NCI-H2171 treated with DMSO at 0.1 percent for 48 hours (cell line): ENCODE results near the gene GMFB.

Experiments used
- DNase-seq: peaks from one replicate; lab custom pipeline; 2025; lab: John Stamatoyannopoulos, UW

The GMFB gene

GRCh38 chr14:54488646-54489317 is at the start of gene GMFB:
Gene GMFB (minus strand): TSS chr14:54488980. CDS start chr14:54488927, 53 bp downstream.
- peak; percentile 86 for DNase-seq

GRCh38 chr14:54538055-54538454 is 49.3 kb upstream of the GMFB start:
- DNase-seq, result no peak

- no peak for DNase-seq
Observed at GRCh38 chr14:54537651-54538050, 48.9 kb upstream of the GMFB start.

GRCh38 chr14:54535646-54536045 is 46.9 kb upstream of the GMFB start:
- no peak for DNase-seq

- no peak for DNase-seq
Observed at GRCh38 chr14:54535126-54535525, 46.3 kb upstream of the GMFB start.

GRCh38 chr14:54533100-54533499 is 44.3 kb upstream of the GMFB start:
- DNase-seq, result no peak

GRCh38 chr14:54532111-54533012 is 43.6 kb upstream of the GMFB start:
- no peak for DNase-seq

- DNase-seq, result no peak
Observed at GRCh38 chr14:54529811-54530210, 41.0 kb upstream of the GMFB start.

GRCh38 chr14:54528973-54529372 is 40.2 kb upstream of the GMFB start:
- DNase-seq, result no peak

GRCh38 chr14:54524410-54524809 is 35.6 kb upstream of the GMFB start:
- no peak for DNase-seq

- DNase-seq, result no peak
Observed at GRCh38 chr14:54516709-54517108, 27.9 kb upstream of the GMFB start.

GRCh38 chr14:54515670-54516069 is 26.9 kb upstream of the GMFB start:
- no peak for DNase-seq

GRCh38 chr14:54512393-54512792 is 23.6 kb upstream of the GMFB start:
- DNase-seq, result no peak

GRCh38 chr14:54509546-54510501 is 21.0 kb upstream of the GMFB start, which contains the start of gene CGRRF1:
Gene CGRRF1 (plus strand): TSS chr14:54509906. CDS start chr14:54509960, 54 bp downstream.
- peak; percentile 98 for DNase-seq

GRCh38 chr14:54503486-54503885 is 14.7 kb upstream of the GMFB start:
- no peak for DNase-seq

- DNase-seq, result no peak
Observed at GRCh38 chr14:54502602-54503001, 13.8 kb upstream of the GMFB start.

- no peak for DNase-seq
Observed at GRCh38 chr14:54501480-54501879, 12.7 kb upstream of the GMFB start.

- no peak for DNase-seq
Observed at GRCh38 chr14:54500744-54501143, 12.0 kb upstream of the GMFB start.

- no peak for DNase-seq
Observed at GRCh38 chr14:54498579-54498978, 9.8 kb upstream of the GMFB start.

GRCh38 chr14:54498095-54498531 is 9.3 kb upstream of the GMFB start:
- DNase-seq, result no peak

GRCh38 chr14:54497224-54497623 is 8.4 kb upstream of the GMFB start:
- DNase-seq, result no peak

- DNase-seq, result no peak
Observed at GRCh38 chr14:54493293-54493692, 4.5 kb upstream of the GMFB start.
